NCI-H1436 (cell line): ENCODE data around the gene SLC1A3.

Experiments used
- DNase-seq: peaks from one replicate; lab custom pipeline; 2025; lab: John Stamatoyannopoulos, UW

SLC1A3 gene

GRCh38 chr5:36717131-36717695 is 110.8 kb downstream of the SLC1A3 start:
- DNase-seq, result no peak

DNA sequence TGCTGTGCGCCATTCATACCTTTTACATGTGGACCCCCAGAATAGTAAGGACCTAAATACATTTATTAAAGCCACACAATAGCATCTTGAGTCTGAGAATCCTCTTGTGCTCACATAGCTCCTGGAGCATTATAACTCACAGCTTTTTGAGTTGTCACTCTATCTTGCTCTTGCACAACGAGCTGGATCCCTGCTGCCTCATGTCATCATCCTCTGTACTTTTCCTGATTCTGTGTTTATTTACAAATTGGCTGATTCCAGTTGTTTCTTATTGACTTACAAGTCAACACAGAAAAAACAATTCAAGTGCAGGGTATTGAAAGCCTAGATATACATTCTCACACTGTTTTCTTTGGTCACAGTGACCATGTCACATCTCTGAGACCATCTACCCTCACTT is 112.9 kb downstream of the SLC1A3 start:
- no peak for DNase-seq

- DNase-seq, result no peak
Observed at GRCh38 chr5:36720688-36721087, 114.3 kb downstream of the SLC1A3 start.

DNA sequence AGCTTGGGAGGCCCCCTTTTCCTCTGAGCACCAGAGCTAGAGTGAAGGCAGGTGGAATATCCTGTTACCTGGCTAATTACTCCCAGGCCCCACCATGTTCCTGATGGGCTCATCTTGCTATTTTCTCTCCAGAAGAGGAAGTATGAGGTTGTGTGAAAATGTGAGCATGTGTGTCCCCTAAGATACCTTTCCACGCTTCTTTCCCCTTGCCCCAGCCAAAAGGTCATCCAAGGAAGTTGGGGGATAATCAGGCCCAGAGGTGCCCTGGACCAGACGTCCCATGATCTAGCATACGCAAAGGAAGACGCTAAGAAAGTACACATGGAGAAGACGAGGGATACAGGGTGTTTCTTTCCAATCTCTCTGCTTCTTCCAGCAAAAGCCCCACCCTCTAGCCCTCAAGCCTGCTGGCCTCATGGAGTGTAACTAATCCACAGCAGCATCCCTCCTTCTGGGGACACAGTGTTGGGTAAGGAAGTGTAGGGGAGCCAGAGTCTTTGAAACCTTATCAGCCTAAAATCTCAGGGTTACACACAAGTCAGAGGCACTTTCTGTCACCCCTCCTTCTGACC is 115.3 kb downstream of the SLC1A3 start:
- no peak for DNase-seq

GRCh38 chr5:36722900-36723299 is 116.5 kb downstream of the SLC1A3 start:
- DNase-seq, result no peak

DNA sequence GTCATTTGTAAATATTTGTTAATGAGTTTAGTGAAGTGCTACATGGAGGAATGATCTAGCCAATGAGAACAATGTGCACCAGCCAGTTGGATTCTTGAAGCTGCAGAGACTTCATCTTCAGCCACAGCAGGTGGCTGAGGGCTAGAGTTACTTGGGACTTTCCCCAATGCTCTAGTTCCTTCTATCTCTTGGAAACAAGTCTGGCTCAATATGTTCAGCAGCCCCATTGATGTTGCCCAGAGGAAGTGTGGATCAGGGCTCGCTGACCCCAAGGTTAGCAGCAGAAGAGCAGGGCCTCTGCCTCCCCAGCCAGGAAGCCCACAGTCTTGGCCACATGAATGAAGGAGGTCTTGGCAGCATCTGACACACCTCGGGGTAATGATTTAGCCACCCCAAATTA is 117.5 kb downstream of the SLC1A3 start:
- DNase-seq, result no peak

- no peak for DNase-seq
Observed at GRCh38 chr5:36724467-36725332, 118.3 kb downstream of the SLC1A3 start.

DNA sequence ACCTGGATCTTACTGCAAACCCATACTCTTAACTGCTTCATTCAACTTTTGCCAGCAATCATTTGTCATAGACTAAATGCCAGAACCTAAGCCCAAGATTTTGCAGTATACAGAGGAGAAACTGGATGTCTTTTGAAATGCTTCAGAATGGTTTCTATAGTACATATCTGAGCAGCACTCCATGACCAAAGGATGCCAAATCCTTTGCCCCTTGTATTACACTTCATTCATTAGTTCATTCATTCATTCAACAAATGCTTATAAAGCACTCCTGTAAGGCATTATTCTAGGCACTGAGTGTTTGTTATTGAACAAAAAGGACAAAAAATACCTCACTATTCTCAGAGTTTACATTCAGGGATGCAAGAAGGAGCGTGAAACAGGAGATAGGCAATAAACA is 119.9 kb downstream of the SLC1A3 start:
- no peak for DNase-seq

- no peak for DNase-seq
Observed at GRCh38 chr5:36726767-36727166, 120.4 kb downstream of the SLC1A3 start.

GRCh38 chr5:36728697-36729543 is 122.5 kb downstream of the SLC1A3 start:
- peak; percentile 39 for DNase-seq

DNA sequence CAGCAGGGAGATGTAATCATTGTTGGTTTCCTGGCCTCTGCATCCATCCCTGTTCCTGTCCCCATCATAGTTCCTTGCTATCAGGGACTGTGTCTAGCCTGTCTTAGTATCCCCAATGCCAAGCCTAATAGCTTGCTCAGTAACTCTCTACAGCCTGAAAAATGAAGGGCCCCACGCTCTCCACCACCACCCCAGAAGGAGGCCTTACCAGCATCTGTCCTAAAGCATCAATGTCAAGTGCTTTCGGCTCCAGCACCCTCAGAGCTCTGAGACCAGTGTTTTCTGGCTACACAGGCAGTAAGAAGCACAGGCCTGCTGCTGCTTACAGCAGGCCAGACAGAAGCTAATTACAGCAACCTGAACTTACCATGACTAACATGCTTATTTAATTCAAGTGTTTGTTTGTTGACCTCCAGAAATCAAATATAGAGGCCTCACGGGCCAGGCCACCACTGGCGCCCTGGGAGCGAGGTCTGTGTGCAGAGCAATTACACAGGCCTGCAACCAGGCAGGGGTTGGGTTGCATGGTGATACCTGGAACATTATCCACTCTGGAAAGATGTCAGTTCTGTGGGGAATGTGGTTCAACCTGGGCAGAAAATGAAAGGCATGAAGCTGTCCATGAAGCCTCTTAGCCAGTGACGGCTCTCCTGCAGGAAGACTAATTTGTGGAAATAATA is 124.3 kb downstream of the SLC1A3 start:
- DNase-seq, result no peak

DNA sequence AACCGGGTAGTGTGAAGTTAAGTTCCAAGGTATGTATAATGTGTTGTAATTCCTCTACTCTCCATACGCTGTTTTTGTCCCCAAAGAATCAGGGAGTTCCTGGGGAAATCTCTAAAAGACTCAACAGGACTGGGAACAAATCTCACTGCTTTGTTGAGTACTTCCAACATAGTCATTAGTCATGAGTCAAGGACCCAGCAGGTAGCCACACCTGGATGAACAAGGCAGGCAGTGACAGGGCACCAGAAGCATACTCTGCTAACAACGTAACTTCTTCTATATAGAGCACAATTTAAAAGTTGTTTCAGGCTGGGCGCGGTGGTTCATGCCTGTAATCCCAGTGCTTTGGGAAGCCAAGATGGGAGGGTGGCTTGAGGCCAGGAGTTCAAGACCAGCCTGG is 126.8 kb downstream of the SLC1A3 start:
- DNase-seq, result no peak

- no peak for DNase-seq
Observed at GRCh38 chr5:36734422-36734821, 128.0 kb downstream of the SLC1A3 start.

GRCh38 chr5:36735891-36736290 is 129.5 kb downstream of the SLC1A3 start:
- no peak for DNase-seq
